Measurements from ENCODE around the gene FILIP1. TPM values are rescaled to one million over a fixed set of nuclear protein-coding genes. Genes with fewer than 3 reads are reported as not detected.

Gene FILIP1
- total and polyA plus RNA-seq, 8 donors, result 14.4 to 45.2 (median 32.5) TPM

DNA sequence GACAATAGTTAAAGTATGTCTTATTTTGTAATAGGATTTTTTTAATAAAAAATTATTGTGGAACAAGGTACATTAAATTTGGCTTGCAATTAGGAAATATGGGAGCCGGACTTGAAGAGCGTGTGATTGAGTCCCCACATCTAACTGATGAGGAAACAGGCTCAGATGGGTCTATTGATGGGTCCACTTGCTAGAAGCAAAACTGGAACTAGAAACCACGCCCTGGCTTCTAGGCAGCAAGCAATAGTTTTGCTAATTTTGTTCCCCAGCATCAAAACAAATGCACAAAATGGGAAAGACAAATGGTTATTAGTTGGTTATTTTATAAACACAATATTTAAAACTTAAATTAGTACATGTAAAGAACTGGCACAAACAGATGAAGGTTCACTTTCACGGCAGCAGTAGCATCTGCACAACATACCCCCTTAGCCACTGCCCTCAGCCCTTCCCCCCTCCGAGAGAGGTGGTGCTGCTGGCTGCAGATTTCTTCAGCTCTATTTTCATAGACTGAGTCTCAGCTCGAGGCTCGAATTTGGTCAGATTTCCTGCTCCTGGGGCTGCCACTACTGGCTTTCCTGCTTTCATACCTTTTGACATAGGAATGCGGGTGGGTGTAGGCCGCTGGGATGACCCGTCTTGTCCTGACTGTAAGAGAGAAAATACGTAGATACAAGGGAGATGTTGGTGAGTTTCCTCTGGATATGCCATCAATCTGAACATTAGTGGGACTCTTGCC lies 185.2 kb downstream of the FILIP1 start:
- H3K36me3 ChIP-seq, result no peaks in the 10 kb centered on the region
- DNase-seq (no peak), ATAC-seq (no peak)
- H3K27ac ChIP-seq, result no peak overlapping the region
- H3K27me3 ChIP-seq, result no peaks in the 10 kb centered on the region
- TF ChIP-seq, protein P1, sequence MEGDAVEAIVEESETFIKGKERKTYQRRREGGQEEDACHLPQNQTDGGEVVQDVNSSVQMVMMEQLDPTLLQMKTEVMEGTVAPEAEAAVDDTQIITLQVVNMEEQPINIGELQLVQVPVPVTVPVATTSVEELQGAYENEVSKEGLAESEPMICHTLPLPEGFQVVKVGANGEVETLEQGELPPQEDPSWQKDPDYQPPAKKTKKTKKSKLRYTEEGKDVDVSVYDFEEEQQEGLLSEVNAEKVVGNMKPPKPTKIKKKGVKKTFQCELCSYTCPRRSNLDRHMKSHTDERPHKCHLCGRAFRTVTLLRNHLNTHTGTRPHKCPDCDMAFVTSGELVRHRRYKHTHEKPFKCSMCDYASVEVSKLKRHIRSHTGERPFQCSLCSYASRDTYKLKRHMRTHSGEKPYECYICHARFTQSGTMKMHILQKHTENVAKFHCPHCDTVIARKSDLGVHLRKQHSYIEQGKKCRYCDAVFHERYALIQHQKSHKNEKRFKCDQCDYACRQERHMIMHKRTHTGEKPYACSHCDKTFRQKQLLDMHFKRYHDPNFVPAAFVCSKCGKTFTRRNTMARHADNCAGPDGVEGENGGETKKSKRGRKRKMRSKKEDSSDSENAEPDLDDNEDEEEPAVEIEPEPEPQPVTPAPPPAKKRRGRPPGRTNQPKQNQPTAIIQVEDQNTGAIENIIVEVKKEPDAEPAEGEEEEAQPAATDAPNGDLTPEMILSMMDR (IDR thresholded peaks at IDR 0.05), result no peak
- no peaks in the 10 kb centered on the region for H3K9me3 ChIP-seq
- intact Hi-C loops (cut with DNase I), result no loop called here
- H3K4me1 ChIP-seq, result no peaks in the 10 kb centered on the region
- no peak overlapping the region for H3K4me3 ChIP-seq

DNA sequence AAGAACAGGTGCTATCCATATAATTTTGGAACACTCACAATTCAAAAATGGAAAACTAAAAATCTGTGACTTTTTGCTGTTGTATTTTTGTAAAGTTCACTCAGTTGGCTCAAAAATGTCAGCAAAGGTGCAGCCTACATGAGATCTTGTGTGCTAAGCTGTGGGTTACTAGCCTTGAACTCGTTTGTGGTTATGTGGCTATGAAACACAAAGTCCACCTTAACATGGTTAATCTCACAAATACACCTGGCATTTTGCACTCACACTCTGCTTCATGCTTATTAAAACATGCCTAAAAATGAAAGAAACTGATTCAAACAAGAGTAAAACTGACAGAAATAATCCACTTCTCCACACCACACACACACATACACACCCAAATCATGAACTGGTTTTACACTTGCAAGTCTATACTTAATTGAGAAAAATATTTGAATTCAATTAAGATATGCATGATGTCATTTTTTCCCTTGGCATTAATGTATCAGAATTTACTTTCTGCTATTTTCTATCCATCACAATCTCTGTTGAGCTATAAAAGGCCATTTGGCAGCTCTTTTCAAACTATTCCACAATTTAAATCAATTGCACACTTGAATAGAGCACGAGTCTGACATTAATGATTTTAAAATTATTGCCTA lies 186.1 kb downstream of the FILIP1 start:
- Histone ChIP-seq H3K36me3 (no peaks in the 10 kb centered on the region), H3K27ac (no peak overlapping the region), H3K4me3 (no peak overlapping the region), H3K4me1 (no peaks in the 10 kb centered on the region), H3K9me3 (no peaks in the 10 kb centered on the region), H3K27me3 (no peaks in the 10 kb centered on the region)
- ATAC-seq (no peak), DNase-seq (no peak)
- TF ChIP-seq, protein P1 (IDR thresholded peaks at IDR 0.05), result no peak
- intact Hi-C loops (cut with DNase I), result no loop called here

DNA sequence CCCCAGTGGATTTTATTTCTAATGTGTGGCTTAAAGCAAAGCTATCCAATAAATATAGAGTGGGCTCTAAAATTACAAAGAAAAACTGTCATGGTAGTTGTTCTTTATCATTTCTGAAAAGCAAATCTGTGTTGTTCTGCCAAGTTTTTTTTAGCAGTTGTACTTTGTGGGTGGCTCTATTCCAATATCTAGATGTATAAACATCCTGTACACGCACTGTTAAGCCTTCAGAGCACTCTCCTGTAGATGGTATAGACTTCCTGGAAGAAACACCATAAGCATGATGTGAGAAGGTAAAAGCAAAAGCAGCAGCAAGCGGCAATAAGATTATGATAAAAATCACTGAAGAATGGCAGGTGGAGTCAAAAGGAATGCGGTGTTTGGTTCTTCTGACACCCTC lies 187.5 kb downstream of the FILIP1 start:
- Histone ChIP-seq H3K27ac (no peak overlapping the region), H3K9me3 (no peaks in the 10 kb centered on the region), H3K36me3 (no peaks in the 10 kb centered on the region), H3K27me3 (no peaks in the 10 kb centered on the region), H3K4me3 (no peak overlapping the region), H3K4me1 (no peaks in the 10 kb centered on the region)
- intact Hi-C loops (cut with DNase I), result no loop called here
- peak in 1 of 4 donors; percentile 49 for DNase-seq
- ATAC-seq, result no peak
- TF ChIP-seq, protein P1 (IDR thresholded peaks at IDR 0.05), result no peak

DNA sequence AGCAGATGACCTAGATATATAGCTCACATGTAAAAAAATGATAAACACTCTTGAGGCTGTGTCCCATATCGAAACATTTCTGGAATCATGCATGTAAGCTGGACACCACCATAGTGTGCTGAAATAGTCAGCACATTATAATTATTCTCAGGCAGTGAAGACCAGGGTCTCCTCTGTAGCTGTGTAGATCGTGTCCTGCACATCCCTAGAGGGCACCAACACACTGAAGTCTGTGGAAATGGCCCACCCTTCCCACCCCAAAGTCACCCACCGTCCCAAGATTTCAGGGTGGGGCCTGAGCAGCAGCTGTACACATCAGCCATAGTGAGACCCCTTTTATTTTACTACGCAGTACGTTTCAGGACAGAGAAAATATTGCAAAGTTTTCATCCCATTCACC lies 188.0 kb downstream of the FILIP1 start:
- DNase-seq (no peak), ATAC-seq (no peak)
- no peaks in the 10 kb centered on the region for H3K9me3 ChIP-seq
- TF ChIP-seq, protein P1 (IDR thresholded peaks at IDR 0.05), result no peak
- peaks cover 0 to 3% of the 10 kb centered on the region in 2 donors for H3K4me1 ChIP-seq
- H3K27me3 ChIP-seq, result no peaks in the 10 kb centered on the region
- H3K36me3 ChIP-seq, result no peaks in the 10 kb centered on the region
- no peak overlapping the region for H3K4me3 ChIP-seq
- H3K27ac ChIP-seq, result no peak overlapping the region
- intact Hi-C loops (cut with DNase I), result no loop called here

DNA sequence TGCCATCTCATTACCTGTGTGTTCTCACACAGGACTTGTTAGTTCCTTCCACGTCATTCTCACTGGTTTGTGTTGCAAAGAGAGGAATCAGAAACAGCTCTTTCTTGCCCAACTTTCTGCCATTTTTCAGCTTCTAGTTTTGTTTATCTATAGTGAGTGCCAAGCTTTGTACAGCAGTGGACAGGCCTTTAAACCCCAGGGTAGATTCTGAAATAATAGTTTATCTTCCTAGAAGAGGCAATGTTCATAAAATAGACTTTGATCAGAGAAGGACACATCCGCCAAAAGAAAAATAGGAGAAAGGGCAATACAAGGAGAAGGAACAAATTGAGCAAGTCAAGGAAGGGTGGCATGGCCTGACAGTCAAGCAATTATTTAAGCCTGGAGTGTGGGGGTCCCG lies 191.3 kb downstream of the FILIP1 start:
- Histone ChIP-seq H3K27ac (no peak overlapping the region), H3K4me3 (no peak overlapping the region), H3K27me3 (no peaks in the 10 kb centered on the region), H3K4me1 (peaks cover 8 to 15% of the 10 kb centered on the region in 2 donors), H3K9me3 (no peaks in the 10 kb centered on the region), H3K36me3 (no peaks in the 10 kb centered on the region)
- no peak for DNase-seq
- ATAC-seq, result no peak
- intact Hi-C loops (cut with DNase I), result no loop called here
- TF ChIP-seq, protein P1 (IDR thresholded peaks at IDR 0.05), result no peak

Measured in left lung (tissue), 10 donors.